CD4-positive, alpha-beta T cell treated with Interferon alpha-2 for 1 hour (primary cell): Measurements from ENCODE around the gene SYP.
A peak's percentile ranks its signal among the peaks of the same experiment; 100 is the strongest.
"Not testable (repeated sequence)": the region's sequence is repeated elsewhere in the genome, so short reads cannot be mapped to it uniquely, and the experiment has no call there.

Source experiments
- DNase-seq, 2 donors: peaks; one replicate each; pipeline ENCODE4 v3.0.0-alpha.2; 2020 to 2022

SYP gene

GRCh38 chrX:49165901-49166881, 33.8 kb downstream of the SYP start:
- peak; percentile 81 to 83 for DNase-seq

DNA sequence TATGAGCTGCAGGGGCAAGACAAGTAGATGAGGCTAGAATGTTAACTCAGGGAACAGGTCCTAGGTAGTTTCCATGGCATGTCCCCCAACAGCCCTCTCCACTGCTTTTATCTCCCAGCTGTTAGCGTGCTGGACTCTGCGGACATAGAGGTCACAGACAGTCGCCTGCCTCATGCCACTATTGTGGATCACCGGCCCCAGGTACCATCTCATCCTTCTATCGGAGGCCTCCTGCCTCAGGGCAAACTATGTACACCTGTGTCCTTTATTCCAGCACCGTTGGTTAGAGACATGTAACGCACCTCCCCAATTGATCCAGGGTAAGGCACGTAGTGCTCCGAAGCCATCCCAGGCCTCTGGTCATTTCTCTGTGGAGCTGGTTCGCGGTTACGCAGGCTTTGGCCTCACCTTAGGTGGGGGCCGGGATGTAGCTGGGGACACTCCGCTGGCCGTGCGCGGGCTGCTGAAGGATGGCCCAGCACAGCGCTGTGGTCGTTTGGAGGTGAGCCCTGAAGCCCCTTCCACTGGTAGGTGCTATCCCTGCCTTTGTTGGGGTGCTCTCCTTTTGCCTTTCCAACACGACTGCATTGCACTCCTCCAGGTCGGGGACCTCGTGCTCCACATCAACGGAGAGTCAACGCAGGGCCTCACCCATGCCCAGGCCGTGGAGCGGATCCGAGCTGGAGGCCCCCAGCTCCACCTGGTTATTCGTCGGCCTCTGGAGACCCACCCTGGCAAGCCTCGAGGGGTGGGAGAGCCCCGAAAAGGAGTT, 35.2 kb downstream of the SYP start:
- no peak for DNase-seq

GRCh38 chrX:49163555-49164419, 36.2 kb downstream of the SYP start:
- peak; percentile 86 to 89 for DNase-seq

- DNase-seq, result no peak
Observed at GRCh38 chrX:49162620-49163019, 37.4 kb downstream of the SYP start, which contains the start of gene MAGIX. TSS of gene MAGIX (plus strand) at chrX:49162758. CDS start at chrX:49162890, 132 bp downstream.

DNA sequence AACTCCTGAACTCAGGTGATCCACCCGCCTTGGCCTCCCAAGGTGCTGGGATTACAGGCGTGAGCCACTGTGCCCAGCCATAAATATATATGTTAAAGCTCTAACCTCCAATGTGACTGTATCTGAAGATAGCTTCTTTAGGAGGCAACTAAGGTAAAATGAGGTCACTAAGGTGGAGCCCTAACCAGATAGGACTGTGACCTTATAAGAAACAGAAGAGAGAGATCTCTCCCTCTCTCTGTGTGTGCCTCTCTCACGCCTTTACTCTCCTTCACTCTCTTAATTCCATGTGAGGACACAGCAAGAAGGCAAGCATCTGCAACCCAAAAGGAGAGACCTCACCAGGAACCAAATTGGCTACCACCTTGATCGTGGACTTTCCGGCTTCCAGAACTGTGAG, 38.4 kb downstream of the SYP start:
- DNase-seq, result no peak

- DNase-seq, result no peak
Observed at GRCh38 chrX:49160908-49161307, 39.1 kb downstream of the SYP start.

DNA sequence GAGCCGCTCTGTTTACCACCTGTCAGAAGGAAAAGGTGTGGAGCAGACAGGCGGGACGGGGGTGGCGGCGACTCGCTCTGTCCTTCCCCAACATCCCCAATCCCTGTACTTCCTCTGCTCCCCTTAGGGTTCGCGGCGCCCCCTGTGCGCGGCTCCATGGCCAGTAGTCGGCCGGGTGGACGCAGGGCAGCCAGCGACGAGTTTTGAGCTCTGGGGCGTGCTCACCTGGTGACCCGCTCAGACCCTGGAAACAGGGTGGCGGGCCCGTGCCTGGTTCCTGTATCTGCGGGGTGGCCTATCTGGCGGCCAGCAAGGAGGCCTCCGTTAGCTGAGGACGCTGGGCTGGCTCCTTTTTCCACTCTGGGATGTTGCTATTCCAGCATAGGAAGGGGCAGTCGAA, 42.8 kb downstream of the SYP start:
- no peak for DNase-seq

- peak; percentile 88 to 90 for DNase-seq
Observed at GRCh38 chrX:49155900-49156837, 43.8 kb downstream of the SYP start.

GRCh38 chrX:49155243-49155899, 44.6 kb downstream of the SYP start:
- DNase-seq, result peak; percentile 40 to 64

- DNase-seq, result no peak
Observed at GRCh38 chrX:49153467-49153866, 46.5 kb downstream of the SYP start.

- DNase-seq, result not testable (repeated sequence)
Observed at GRCh38 chrX:49149291-49149690, 50.7 kb downstream of the SYP start.

DNA sequence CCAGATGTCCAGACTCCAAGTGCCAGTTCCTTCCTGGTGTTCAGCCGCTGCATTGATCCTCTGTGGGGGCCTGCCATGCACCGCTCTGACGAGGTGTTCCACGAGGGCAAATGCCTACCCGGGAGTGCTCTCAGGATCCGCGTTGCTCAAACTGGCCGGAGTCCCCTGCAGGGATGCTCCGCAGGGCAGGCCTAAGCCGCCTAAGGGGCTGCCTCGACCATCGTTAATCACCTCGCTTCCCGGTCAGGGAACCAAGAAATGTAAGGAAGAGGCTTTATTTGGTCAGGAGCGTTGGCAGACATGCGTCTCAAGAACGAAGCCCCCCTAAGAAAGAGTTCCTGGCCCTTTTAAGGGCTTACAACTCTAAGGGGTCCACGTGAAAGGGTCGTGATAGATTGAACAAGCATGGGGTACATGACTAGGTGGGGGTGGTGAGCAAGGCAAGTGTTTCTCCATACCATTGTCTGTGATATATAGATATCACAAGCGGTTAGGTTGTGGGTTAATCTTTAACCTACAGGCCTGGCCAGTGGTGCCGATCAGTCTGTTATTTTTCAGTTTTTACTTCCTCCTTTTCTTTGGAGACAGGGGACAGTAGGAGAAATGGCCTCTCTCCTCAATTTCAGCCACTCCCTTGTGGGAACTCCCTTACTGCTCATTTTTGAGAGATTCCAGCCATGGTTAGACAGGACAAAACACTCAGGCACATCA, 51.4 kb downstream of the SYP start:
- DNase-seq, result not testable (repeated sequence)

GRCh38 chrX:49147936-49148335, 52.1 kb downstream of the SYP start:
- no peak for DNase-seq

- DNase-seq, result no peak
Observed at GRCh38 chrX:49147282-49147681, 52.7 kb downstream of the SYP start.

GRCh38 chrX:49143154-49143553, 56.8 kb downstream of the SYP start:
- DNase-seq, result not testable (repeated sequence)

DNA sequence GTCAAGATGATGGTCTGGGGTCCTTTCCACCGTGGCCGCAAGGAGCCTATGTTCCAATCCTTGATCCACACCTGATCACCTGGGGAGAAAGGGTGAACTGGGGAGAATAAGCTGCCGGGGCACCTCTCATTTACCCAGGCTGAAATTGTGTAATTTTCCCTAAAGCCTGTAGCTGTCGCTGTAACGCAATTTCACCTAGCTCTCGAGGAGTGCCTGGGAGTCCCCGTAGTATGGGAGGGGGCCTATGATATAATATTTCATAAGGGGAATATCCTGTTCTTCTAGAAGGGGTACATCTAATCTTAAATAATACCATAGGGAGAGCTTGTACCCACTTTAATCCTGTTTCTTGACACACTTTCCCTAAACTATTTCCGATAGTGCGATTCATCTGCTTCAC, 57.7 kb downstream of the SYP start:
- DNase-seq, result peak in 1 of 2 donors; percentile 28

- no peak for DNase-seq
Observed at GRCh38 chrX:49139713-49140112, 60.3 kb downstream of the SYP start.
